A673 (cell line): ENCODE data around the gene VAV2. TPM values are rescaled to one million over a fixed set of nuclear protein-coding genes. Genes with fewer than 3 reads are reported as not detected.

Experiments
- BruUV-seq: library from RNA; stranded (reverse); fragments of 400-500 nt; replicated peaks from 2 replicates; lab custom pipeline; 2021; lab: Mats Ljungman, UMichigan
- CTCF ChIA-PET: fragments of 300-600 bp; sonication (Branson Sonifier 250); formaldehyde crosslinking; loops from one replicate; lab custom pipeline; 2022; ENCODE audit warnings: antibody characterized with exemption; lab: Charles Lee
- POLR2A ChIA-PET: fragments of 300-600 bp; sonication (Branson Sonifier 250); formaldehyde crosslinking; loops from one replicate; lab custom pipeline; 2022; ENCODE audit warnings: antibody characterized with exemption; ENCODE audit not compliant: low non-redundant PET; lab: Charles Lee
- DNase-seq: peaks from one replicate; pipeline ENCODE4 v3.0.0-alpha.2; 2015; ENCODE audit warnings: low spot score
- H3K27ac ChIP-seq: fragments of 200-600 bp; sonication (generic); 2 replicates; pipeline ENCODE4 v1.5.1; 2016; ENCODE audit warnings: mixed run types, low read depth, mild to moderate bottlenecking, mixed read lengths, antibody characterized with exemption, low read length; ENCODE audit not compliant: poor library complexity, severe bottlenecking
- H3K27me3 ChIP-seq: fragments of 200-600 bp; sonication (generic); replicated peaks from 2 replicates; pipeline ENCODE4 v1.6.1; 2017; ENCODE audit warnings: mixed run types, low read depth, mild to moderate bottlenecking, mixed read lengths, antibody characterized with exemption, low read length; ENCODE audit not compliant: insufficient read depth, poor library complexity
- H3K36me3 ChIP-seq: fragments of 200-600 bp; sonication (generic); 2 replicates; pipeline ENCODE4 v1.6.1; 2016; ENCODE audit warnings: mixed run types, mild to moderate bottlenecking, mixed read lengths, antibody characterized with exemption, low read length; ENCODE audit not compliant: insufficient read depth, poor library complexity, severe bottlenecking
- H3K4me1 ChIP-seq: fragments of 200-600 bp; sonication (generic); 2 replicates; pipeline ENCODE4 v1.6.1; 2017; ENCODE audit warnings: mixed run types, mild to moderate bottlenecking, mixed read lengths, antibody characterized with exemption, low read length; ENCODE audit not compliant: insufficient read depth, poor library complexity, severe bottlenecking
- H3K4me3 ChIP-seq: fragments of 200-600 bp; sonication (generic); 2 replicates; pipeline ENCODE4 v1.5.1; 2016; ENCODE audit warnings: low read depth, mixed run types, mild to moderate bottlenecking, mixed read lengths, low read length; ENCODE audit not compliant: poor library complexity, severe bottlenecking
- H3K9me3 ChIP-seq: fragments of 200-600 bp; sonication (generic); 2 replicates; pipeline ENCODE4 v1.6.1; 2016; ENCODE audit warnings: mixed run types, low read depth, mild to moderate bottlenecking, mixed read lengths, antibody characterized with exemption, low read length; ENCODE audit not compliant: poor library complexity, severe bottlenecking
- EZH2 ChIP-seq: fragments of 200-600 bp; sonication (generic); IDR thresholded peaks from 2 replicates; pipeline ENCODE4 v1.6.1; 2017; ENCODE audit warnings: borderline replicate concordance, low read depth, mild to moderate bottlenecking, mixed read lengths, antibody characterized with exemption, low read length; ENCODE audit not compliant: poor library complexity, severe bottlenecking
- intact Hi-C: fragments of 100-400 bp; cut with micrococcal nuclease; formaldehyde crosslinking; loops from one replicate; pipeline ENCODE4 v1.10.0; 2022; ENCODE audit not compliant: unreplicated experiment
- total RNA-seq: library from RNA; stranded (reverse); gene quantifications from 2 replicates; pipeline ENCODE4 v1.2.3, GENCODE V29; 2021
- TF ChIP-seq, protein P1 (sequence below): fragments of 300-800, 200-600 bp; sonication (generic); conservative IDR thresholded peaks from 2 replicates; pipeline ENCODE4 v1.5.1; 2017; ENCODE audit warnings: low read depth, mild to moderate bottlenecking, antibody characterized with exemption, low read length, moderate library complexity, mixed read lengths

The VAV2 gene
- total RNA-seq, 1 experiment from 2014 or later: 16.4 TPM

DNA sequence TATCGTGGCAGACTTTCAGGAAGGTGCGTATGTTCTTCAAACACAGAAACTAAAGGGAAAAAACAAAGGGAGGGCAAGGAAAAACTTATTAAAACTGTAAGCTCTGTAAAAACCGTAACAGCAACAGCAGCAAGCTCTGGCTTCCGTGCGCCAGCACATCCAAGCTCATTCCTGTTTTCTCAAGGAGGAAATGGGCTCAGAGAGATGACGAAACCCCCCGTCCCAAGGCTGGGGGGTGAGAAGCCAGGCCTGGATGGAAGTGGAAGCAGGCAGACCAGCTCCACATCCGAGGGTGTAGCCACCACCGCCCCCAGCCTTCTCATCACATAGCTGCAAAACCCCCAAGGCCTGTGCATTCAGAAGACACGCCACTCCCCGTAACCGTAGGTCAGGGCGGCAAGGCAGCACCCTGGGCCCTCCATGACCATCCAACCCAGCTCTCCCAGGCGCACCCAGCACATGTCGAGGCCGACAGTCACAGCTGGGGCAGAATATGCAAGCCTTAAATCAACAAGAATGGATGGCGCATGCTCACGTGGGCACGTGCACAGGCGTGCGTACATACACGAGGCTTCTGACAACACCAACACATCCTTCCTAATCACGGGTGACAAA is 52.8 kb downstream of the VAV2 start:
- no peak overlapping the region for H3K4me3 ChIP-seq
- no peaks in the 10 kb centered on the region for H3K36me3 ChIP-seq
- intact Hi-C loops: no loop called here
- POLR2A ChIA-PET: no interaction called here
- CTCF ChIA-PET: no interaction called here
- TF ChIP-seq, protein P1, sequence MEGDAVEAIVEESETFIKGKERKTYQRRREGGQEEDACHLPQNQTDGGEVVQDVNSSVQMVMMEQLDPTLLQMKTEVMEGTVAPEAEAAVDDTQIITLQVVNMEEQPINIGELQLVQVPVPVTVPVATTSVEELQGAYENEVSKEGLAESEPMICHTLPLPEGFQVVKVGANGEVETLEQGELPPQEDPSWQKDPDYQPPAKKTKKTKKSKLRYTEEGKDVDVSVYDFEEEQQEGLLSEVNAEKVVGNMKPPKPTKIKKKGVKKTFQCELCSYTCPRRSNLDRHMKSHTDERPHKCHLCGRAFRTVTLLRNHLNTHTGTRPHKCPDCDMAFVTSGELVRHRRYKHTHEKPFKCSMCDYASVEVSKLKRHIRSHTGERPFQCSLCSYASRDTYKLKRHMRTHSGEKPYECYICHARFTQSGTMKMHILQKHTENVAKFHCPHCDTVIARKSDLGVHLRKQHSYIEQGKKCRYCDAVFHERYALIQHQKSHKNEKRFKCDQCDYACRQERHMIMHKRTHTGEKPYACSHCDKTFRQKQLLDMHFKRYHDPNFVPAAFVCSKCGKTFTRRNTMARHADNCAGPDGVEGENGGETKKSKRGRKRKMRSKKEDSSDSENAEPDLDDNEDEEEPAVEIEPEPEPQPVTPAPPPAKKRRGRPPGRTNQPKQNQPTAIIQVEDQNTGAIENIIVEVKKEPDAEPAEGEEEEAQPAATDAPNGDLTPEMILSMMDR: no peak
- no peak for TF ChIP-seq EZH2
- H3K27me3 ChIP-seq: no peaks in the 10 kb centered on the region
- H3K27ac ChIP-seq: no peak overlapping the region
- DNase-seq: no peak
- BruUV-seq: no TSS peak
- H3K4me1 ChIP-seq: no peaks in the 10 kb centered on the region
- H3K9me3 ChIP-seq: no peaks in the 10 kb centered on the region

DNA sequence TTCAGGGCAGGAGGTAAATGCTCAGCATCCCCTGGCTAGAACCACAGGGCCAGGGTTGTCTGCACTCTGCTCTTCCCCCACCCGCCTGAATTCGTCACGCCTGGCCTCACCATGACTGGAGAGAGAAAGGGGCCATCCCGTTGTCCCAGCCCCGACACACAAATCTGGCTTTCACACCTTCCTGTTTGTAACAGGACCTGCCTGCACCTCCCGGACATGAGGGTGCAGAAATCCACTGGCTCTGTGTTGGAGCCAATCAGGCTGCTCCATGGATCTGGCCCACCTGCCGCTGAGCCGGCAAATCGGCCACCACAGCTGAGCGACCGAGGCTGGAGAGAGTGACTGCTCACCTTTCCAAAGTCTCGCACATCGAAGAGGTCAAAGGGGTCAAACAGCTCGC is 53.4 kb downstream of the VAV2 start:
- intact Hi-C loops: no loop called here
- H3K27ac ChIP-seq: no peak overlapping the region
- no peak for DNase-seq
- H3K9me3 ChIP-seq: no peaks in the 10 kb centered on the region
- no peak overlapping the region for H3K4me3 ChIP-seq
- H3K27me3 ChIP-seq: no peaks in the 10 kb centered on the region
- ChIA-PET POLR2A (no interaction called here), CTCF (no interaction called here)
- no TSS peak for BruUV-seq
- H3K4me1 ChIP-seq: no peaks in the 10 kb centered on the region
- H3K36me3 ChIP-seq: no peaks in the 10 kb centered on the region
- TF ChIP-seq EZH2: no peak
- TF ChIP-seq, protein P1: no peak

DNA sequence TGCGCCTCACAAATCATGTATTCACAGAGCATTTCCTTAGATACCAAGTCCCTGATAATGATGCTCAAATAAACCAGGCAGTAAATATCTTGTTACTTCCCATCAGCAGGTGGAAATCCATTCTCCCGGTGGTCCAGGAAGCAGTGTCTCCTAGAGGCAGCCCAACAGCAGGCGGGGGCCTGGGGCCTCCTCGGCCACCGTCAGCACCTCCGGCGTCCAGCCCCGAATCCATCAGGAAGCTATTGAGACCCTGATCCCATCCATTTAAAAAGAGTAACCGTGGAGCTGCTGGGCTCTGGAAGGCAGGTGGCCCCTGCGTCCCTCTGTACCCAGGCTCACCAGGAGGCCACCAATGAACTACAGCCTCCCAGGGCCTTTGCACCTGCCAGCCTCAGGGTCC is 54.0 kb downstream of the VAV2 start:
- intact Hi-C loops: no loop called here
- POLR2A ChIA-PET: no interaction called here
- Histone ChIP-seq H3K27ac (no peak overlapping the region), H3K36me3 (no peaks in the 10 kb centered on the region), H3K9me3 (no peaks in the 10 kb centered on the region), H3K27me3 (no peaks in the 10 kb centered on the region), H3K4me1 (no peaks in the 10 kb centered on the region), H3K4me3 (no peak overlapping the region)
- TF ChIP-seq, protein P1: no peak
- no peak for TF ChIP-seq EZH2
- no TSS peak for BruUV-seq
- no peak for DNase-seq
- CTCF ChIA-PET: no interaction called here
